ENCODE results near the gene SRPK3.
"Not testable (repeated sequence)": the region's sequence is repeated elsewhere in the genome, so short reads cannot be mapped to it uniquely, and the experiment has no call there.

- TF ChIP-seq POLR2A, CTCF (IDR thresholded peaks at IDR 0.05): not testable (repeated sequence)
These were observed 37.2 kb upstream of the SRPK3 start for GRCh38 chrX:153743468-153744209.
